ENCODE results near the gene TJP1. TPM values are rescaled to one million over a fixed set of nuclear protein-coding genes. Genes with fewer than 3 reads are reported as not detected.

TJP1 gene
- total RNA-seq, 1 experiment from 2014 or later: 137 TPM

DNA sequence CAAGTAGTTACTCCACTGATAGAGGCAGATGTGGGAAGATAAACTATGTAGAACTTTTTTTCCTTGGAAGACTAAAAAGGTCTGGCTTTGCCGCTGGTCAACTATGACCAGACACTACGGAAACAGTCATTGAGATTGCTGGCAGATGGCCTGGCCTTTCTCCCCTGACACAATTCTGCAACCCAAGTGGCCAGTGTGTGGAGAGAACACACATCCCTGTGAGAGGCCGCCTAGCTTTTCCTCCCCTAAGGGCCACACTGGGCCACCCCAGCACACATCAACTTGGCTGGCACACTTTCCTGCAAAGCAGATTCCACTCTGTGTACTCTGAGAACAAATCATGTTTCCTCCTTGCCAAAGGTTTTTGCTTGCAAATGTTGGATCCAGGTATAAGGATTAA is 10.4 kb upstream of the TJP1 start:
- Mint-ChIP-seq H3K27me3 (ENCODE audit: insufficient read depth, unreplicated experiment) (no peaks in the 10 kb centered on the region), H3K9me3 (ENCODE audit: unreplicated experiment) (no peaks in the 10 kb centered on the region), H3K4me1 (ENCODE audit: insufficient read depth, unreplicated experiment) (peaks cover 8% of the 10 kb centered on the region), H3K4me3 (ENCODE audit: unreplicated experiment) (no peak overlapping the region), H3K27ac (ENCODE audit: low read depth, unreplicated experiment) (no peak overlapping the region), H3K36me3 (ENCODE audit: insufficient read depth, unreplicated experiment) (peaks cover 4% of the 10 kb centered on the region)
- ChIA-PET POLR2A (interaction anchor here (2.4 to 4.2 kb wide), 2 partner anchors 10 to 11 kb away, joined by 10 to 35 read pairs; partner anchors contain the start of gene TJP1), CTCF (interaction anchor here (0.7 to 3.1 kb wide), 4 partner anchors 13 to 93 kb away, joined by 3 to 15 read pairs (median 4); no protein-coding TSS in a partner anchor)
- intact Hi-C loops (cut with micrococcal nuclease): no loop called here
- BruUV-seq (replicated peaks): no TSS peak
- no peak for DNase-seq (ENCODE audit: unreplicated experiment)
- no peak for TF ChIP-seq CTCF (IDR thresholded peaks at IDR 0.05; ENCODE audit: unreplicated experiment)

DNA sequence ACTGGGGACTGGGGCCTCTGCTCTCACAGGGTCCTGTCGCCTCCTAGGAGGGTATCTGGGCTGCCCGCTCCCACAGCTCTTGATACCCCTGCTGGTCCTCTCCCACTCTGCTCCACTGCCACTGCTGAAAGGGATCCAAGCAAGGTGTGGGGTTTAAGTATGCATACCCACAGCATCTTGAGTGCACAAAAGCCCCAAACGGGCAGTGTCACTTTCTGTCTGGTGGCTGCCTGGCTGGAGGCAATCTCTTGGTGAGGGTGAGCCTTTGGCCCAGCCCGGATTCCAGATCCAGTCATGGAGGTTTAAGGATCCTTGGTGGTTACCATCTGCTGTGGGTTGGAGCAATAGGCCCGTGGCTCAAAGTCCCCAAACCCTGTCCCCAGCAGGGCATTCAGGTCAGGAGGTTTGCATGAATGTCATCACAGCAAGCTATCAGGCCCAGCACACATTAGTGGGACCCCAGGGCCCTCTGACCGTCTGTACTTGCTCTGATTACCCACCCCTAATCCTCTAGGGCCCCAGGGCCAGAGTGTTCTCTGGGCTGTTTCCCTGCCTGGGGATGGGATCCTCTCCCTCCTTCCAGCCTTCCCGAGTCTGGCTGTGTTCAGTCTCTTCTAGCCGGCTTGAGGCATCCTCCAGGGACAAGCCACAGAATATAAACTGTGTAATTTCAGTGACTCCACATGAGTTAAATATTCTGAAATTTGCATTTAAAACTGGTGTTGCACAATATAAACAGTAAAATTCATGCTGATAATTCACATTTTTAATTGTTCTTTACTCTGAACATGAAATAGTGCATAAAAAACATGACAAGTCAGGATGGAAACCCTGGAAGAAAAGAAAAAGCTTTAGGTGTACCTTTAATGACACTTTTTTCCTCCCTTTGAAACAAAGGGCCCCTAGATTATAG is 4.9 kb upstream of the TJP1 start:
- no peak overlapping the region for H3K4me3 Mint-ChIP-seq (ENCODE audit: unreplicated experiment)
- H3K4me1 Mint-ChIP-seq (ENCODE audit: insufficient read depth, unreplicated experiment): peaks cover 11% of the 10 kb centered on the region
- ChIA-PET POLR2A (interaction anchor here (1.0 to 1.3 kb wide), 2 partner anchors 13 to 107 kb away, joined by 3 read pairs; no protein-coding TSS in a partner anchor), CTCF (interaction anchor here (1.0 kb wide), 1 partner anchor 217 kb away, joined by 3 read pairs; no protein-coding TSS in a partner anchor)
- H3K36me3 Mint-ChIP-seq (ENCODE audit: insufficient read depth, unreplicated experiment): no peaks in the 10 kb centered on the region
- no peaks in the 10 kb centered on the region for H3K27me3 Mint-ChIP-seq (ENCODE audit: insufficient read depth, unreplicated experiment)
- H3K9me3 Mint-ChIP-seq (ENCODE audit: unreplicated experiment): no peaks in the 10 kb centered on the region
- intact Hi-C loops (cut with micrococcal nuclease): no loop called here
- no peak overlapping the region for H3K27ac Mint-ChIP-seq (ENCODE audit: low read depth, unreplicated experiment)
- TF ChIP-seq CTCF (IDR thresholded peaks at IDR 0.05; ENCODE audit: unreplicated experiment): no peak
- BruUV-seq (replicated peaks): no TSS peak
- DNase-seq (ENCODE audit: unreplicated experiment): no peak

GRCh38 chr15:29825227-29825626 is 3.0 kb upstream of the TJP1 start:
- BruUV-seq (replicated peaks): no TSS peak
- no peaks in the 10 kb centered on the region for H3K36me3 Mint-ChIP-seq (ENCODE audit: insufficient read depth, unreplicated experiment)
- CTCF ChIA-PET: interaction anchor here (0.9 kb wide), 1 partner anchor 250 kb away, joined by 4 read pairs; no protein-coding TSS in a partner anchor
- no peaks in the 10 kb centered on the region for H3K9me3 Mint-ChIP-seq (ENCODE audit: unreplicated experiment)
- no peak overlapping the region for H3K4me3 Mint-ChIP-seq (ENCODE audit: unreplicated experiment)
- no peak for TF ChIP-seq CTCF (IDR thresholded peaks at IDR 0.05; ENCODE audit: unreplicated experiment)
- no peaks in the 10 kb centered on the region for H3K27me3 Mint-ChIP-seq (ENCODE audit: insufficient read depth, unreplicated experiment)
- POLR2A ChIA-PET: interaction anchor here (1.3 to 6.3 kb wide), 2 partner anchors 19 to 110 kb away, joined by 5 to 76 read pairs; no protein-coding TSS in a partner anchor
- no peak overlapping the region for H3K27ac Mint-ChIP-seq (ENCODE audit: low read depth, unreplicated experiment)
- DNase-seq (ENCODE audit: unreplicated experiment): no peak
- peaks cover 11% of the 10 kb centered on the region for H3K4me1 Mint-ChIP-seq (ENCODE audit: insufficient read depth, unreplicated experiment)
- intact Hi-C loops (cut with micrococcal nuclease): no loop called here
